GM18868 (cell line): ENCODE measurements around the gene CBLN3.

Experiments
- ATAC-seq: cut with Tn5 transposase; IDR thresholded peaks from one replicate; pipeline ENCODE4 v1.9.1; 2021; ENCODE audit warnings: mild to moderate bottlenecking, moderate library complexity; ENCODE audit not compliant: unreplicated experiment

The CBLN3 gene

GRCh38 chr14:24385524-24385923 is 43.9 kb downstream of the CBLN3 start:
- ATAC-seq, result no peak

- ATAC-seq, result no peak
These were observed 45.3 kb downstream of the CBLN3 start for GRCh38 chr14:24384169-24384568.

- no peak for ATAC-seq
These were observed 47.5 kb downstream of the CBLN3 start for GRCh38 chr14:24382064-24382371.

- peak; percentile 83 for ATAC-seq
These were observed 48.0 kb downstream of the CBLN3 start for GRCh38 chr14:24381363-24382063.

- no peak for ATAC-seq
These were observed 49.3 kb downstream of the CBLN3 start for GRCh38 chr14:24379907-24380730.

GRCh38 chr14:24378981-24379906 is 50.2 kb downstream of the CBLN3 start:
- no peak for ATAC-seq

- no peak for ATAC-seq
These were observed 51.1 kb downstream of the CBLN3 start for GRCh38 chr14:24378327-24378726.

- no peak for ATAC-seq
These were observed 51.8 kb downstream of the CBLN3 start for GRCh38 chr14:24377657-24378056.

GRCh38 chr14:24377126-24377525 is 52.3 kb downstream of the CBLN3 start:
- no peak for ATAC-seq
